Breast epithelium (tissue), 3 donors: ENCODE data around the gene FIBCD1.

ENCODE experiments used
- CTCF ChIP-seq, 3 donors: fragments of 450-650 bp; IDR thresholded peaks; one replicate each; pipeline ENCODE4 v1.5.1; 2016 to 2017; ENCODE audit warnings: antibody characterized with exemption in 3 of 3, mild to moderate bottlenecking in 3 of 3, moderate library complexity in 3 of 3
- POLR2A ChIP-seq: fragments of 450-650 bp; IDR thresholded peaks from one replicate; pipeline ENCODE4 v1.6.1; 2016; ENCODE audit warnings: antibody characterized with exemption, mild to moderate bottlenecking, moderate library complexity
- POLR2AphosphoS5 ChIP-seq, 3 donors: sonication (generic); formaldehyde crosslinking; IDR thresholded peaks; one replicate each; pipeline ENCODE4 v1.6.1; 2017; ENCODE audit warnings: antibody characterized with exemption in 3 of 3

- TF ChIP-seq CTCF (IDR thresholded peaks at IDR 0.05) (no peak), POLR2A (no peak), POLR2AphosphoS5 (IDR thresholded peaks at IDR 0.05) (no peak)
Measured at GRCh38 chr9:130862217-130862616, 76.8 kb downstream of the FIBCD1 start.
